ENCODE results near the gene LZTS2.

LZTS2 gene

DNA sequence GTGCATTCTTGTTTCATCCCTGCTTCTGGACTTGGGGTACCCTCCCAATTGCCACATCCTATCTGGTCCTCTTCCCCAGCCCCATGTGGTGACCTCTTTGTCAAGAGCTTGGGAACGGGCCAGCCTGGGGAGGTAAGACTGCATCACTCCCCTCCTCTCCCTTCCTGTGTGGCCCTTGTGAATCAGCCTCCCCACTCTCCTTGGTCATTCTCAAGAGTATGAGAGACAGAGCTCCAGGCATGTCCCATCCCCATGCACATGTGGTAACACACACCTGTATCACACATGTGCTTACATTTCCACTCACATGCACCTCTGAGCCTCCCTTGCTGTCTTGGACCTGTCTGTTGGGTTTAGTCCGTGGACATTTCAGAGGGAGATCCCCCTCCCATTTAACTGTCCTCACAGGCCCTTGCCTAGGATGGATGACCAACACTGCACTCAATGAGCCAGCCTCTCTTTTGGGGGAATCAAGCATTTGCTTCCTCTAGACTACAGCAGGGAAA is 14.9 kb upstream of the LZTS2 start:
- no peak overlapping the region for H3K4me3 ChIP-seq (ENCODE audit: low read depth, low read length)
- DNase-seq (ENCODE audit: low read depth) = no peak
- TF ChIP-seq, protein P1, sequence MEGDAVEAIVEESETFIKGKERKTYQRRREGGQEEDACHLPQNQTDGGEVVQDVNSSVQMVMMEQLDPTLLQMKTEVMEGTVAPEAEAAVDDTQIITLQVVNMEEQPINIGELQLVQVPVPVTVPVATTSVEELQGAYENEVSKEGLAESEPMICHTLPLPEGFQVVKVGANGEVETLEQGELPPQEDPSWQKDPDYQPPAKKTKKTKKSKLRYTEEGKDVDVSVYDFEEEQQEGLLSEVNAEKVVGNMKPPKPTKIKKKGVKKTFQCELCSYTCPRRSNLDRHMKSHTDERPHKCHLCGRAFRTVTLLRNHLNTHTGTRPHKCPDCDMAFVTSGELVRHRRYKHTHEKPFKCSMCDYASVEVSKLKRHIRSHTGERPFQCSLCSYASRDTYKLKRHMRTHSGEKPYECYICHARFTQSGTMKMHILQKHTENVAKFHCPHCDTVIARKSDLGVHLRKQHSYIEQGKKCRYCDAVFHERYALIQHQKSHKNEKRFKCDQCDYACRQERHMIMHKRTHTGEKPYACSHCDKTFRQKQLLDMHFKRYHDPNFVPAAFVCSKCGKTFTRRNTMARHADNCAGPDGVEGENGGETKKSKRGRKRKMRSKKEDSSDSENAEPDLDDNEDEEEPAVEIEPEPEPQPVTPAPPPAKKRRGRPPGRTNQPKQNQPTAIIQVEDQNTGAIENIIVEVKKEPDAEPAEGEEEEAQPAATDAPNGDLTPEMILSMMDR (IDR thresholded peaks at IDR 0.05; ENCODE audit: control insufficient read depth, extremely low read depth, insufficient read depth) = no peak

DNA sequence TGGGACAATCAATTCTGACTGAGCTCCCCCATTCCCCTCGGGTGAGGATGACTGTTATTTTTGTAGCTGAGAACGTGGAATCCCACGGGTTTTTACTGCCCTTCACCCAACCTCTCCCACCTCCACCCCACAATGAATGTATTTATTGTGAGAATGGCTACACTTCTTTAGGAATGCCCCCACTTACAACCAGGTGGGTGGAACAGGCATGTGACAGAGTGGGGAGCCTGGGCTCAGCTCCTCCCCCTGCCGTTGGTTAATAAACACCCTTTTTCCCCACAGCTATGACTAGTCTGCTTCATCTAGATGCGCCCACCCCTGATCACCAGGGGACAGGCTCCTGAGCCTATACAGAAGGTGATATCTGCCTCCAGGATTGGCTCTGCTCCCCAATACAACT is 14.3 kb upstream of the LZTS2 start:
- TF ChIP-seq, protein P1 (IDR thresholded peaks at IDR 0.05; ENCODE audit: control insufficient read depth, extremely low read depth, insufficient read depth) = no peak
- H3K4me3 ChIP-seq (ENCODE audit: low read depth, low read length) = no peak overlapping the region
- DNase-seq (ENCODE audit: low read depth) = no peak

DNA sequence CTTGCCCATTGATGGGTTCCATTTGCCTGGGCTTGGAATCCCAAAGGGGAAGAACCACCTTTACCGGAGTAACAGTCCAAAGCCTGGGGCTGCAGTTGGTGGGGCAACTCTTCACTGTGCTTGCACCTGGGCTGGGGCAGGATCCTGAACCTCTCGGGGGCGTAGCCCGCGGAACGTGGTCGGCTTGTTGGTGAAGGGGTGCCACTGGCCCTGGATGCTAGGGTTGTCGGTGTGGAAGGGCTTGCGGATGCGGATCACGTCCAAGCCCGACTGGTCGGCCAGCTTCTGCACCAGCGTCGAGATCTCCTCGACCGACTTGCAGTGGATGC is 13.0 kb upstream of the LZTS2 start:
- H3K4me3 ChIP-seq (ENCODE audit: low read depth, low read length) = peak overlapping the region; percentile 88
- TF ChIP-seq, protein P1 (IDR thresholded peaks at IDR 0.05; ENCODE audit: control insufficient read depth, extremely low read depth, insufficient read depth) = no peak
- no peak for DNase-seq (ENCODE audit: low read depth)

DNA sequence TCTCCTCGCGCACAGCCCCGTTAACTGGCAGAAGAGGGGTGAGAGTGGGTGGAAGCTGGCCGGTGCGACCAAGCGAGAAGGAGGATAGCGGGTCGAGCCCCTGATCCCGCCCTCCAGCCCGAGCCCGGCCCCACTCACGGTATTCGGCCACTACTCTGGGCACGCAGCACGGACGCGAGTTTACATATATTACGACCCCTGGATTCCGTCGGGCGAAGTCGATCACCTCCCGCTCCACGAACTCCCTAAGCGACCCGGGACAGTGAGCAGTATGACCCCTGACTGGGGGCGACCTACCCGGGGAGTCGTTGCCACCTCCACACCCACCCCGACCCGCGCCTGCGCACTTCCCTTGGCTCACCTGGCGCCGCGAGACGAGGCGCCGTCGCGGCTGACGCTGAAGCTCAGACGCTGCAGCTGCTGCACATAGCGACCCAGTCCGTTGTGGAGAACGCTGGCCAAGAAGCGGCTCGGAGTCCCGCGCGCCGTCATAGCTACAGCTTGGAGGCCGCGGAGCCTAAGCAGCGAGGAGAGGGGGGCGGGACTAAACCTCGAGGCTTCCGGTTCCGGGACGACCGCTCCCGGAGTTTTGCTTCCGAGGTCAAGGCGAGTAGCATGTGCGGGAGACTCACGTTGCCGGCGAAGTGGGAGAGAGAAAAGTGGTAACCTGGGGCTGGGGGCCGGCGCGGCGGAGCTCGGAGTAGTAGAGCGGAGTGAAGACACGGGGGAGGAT is 12.5 kb upstream of the LZTS2 start, which contains the start of the genes MRPL43 and TWNK:
Gene MRPL43 (minus strand): TSS at position 546 of the 733 bp plus-strand sequence. CDS start 54 bp downstream, at position 492.
Gene TWNK (plus strand): TSS at position 592 of the 733 bp plus-strand sequence. CDS start 668 bp downstream, outside the sequence.
- H3K4me3 ChIP-seq (ENCODE audit: low read depth, low read length) = peak within 1 kb of the TSS; percentile 88
- DNase-seq (ENCODE audit: low read depth) = no peak
- TF ChIP-seq, protein P1 (IDR thresholded peaks at IDR 0.05; ENCODE audit: control insufficient read depth, extremely low read depth, insufficient read depth) = no peak

DNA sequence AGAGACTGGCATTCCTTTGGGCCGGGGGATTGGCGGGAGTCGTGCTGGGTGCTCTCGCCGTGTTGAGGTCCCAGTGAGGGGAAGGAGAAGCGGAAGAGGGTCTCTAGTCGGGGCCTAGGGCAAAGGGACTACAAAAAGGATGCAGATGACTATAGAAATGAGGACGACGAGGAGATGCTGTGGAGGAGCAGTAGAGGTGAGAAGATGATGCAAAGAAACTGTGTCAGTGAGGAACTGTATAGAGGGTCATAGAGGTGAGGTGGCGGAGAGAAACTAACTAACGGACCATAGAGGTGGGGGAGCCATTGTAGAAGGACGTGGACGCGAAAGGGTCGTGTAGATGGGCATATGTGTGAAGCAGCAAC is 11.9 kb upstream of the LZTS2 start:
- DNase-seq (ENCODE audit: low read depth) = no peak
- H3K4me3 ChIP-seq (ENCODE audit: low read depth, low read length) = peak overlapping the region; percentile 88
- TF ChIP-seq, protein P1 (IDR thresholded peaks at IDR 0.05; ENCODE audit: control insufficient read depth, extremely low read depth, insufficient read depth) = no peak

DNA sequence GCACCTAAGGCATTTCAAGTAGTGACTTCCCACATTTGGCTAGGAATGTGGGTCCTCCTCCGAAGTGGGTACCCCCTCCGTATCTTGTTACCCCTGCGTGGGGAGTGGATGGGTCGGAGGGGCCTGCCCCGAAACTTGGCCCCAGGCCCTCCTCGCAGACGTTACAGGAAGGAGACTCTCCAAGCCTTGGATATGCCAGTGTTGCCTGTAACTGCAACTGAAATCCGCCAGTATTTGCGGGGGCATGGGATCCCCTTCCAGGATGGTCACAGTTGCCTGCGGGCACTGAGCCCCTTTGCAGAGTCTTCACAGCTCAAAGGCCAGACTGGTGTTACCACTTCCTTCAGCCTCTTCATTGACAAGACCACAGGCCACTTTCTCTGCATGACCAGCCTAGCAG is 11.4 kb upstream of the LZTS2 start:
- DNase-seq (ENCODE audit: low read depth) = no peak
- peak overlapping the region; percentile 88 for H3K4me3 ChIP-seq (ENCODE audit: low read depth, low read length)
- TF ChIP-seq, protein P1 (IDR thresholded peaks at IDR 0.05; ENCODE audit: control insufficient read depth, extremely low read depth, insufficient read depth) = no peak

Data from LNCaP clone FGC (cell line).